Epidermal melanocyte (primary cell): ENCODE data around the gene VEGFA.

Experiments
- DNase-seq: peaks from one replicate; pipeline ENCODE4 v3.0.0; 2011; ENCODE audit warnings: low spot score; ENCODE audit not compliant: insufficient read length

VEGFA gene

DNA sequence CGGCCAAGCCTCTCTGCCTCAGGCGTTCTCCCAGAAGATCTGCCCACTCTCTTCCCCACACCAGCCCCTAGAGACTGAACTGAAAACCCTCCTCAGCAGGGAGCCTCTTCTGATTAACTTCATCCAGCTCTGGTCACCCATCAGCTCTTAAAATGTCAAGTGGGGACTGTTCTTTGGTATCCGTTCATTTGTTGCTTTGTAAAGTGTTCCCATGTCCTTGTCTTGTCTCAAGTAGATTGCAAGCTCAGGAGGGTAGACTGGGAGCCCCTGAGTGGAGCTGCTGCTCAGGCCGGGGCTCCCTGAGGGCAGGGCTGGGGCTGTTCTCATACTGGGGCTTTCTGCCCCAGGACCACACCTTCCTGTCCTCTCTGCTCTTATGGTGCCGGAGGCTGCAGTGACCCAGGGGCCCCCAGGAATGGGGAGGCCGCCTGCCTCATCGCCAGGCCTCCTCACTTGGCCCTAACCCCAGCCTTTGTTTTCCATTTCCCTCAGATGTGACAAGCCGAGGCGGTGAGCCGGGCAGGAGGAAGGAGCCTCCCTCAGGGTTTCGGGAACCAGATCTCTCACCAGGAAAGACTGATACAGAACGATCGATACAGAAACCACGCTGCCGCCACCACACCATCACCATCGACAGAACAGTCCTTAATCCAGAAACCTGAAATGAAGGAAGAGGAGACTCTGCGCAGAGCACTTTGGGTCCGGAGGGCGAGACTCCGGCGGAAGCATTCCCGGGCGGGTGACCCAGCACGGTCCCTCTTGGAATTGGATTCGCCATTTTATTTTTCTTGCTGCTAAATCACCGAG is 14.2 kb downstream of the VEGFA start:
- no peak for DNase-seq

- no peak for DNase-seq
Observed at GRCh38 chr6:43785220-43785752, 15.3 kb downstream of the VEGFA start.

DNA sequence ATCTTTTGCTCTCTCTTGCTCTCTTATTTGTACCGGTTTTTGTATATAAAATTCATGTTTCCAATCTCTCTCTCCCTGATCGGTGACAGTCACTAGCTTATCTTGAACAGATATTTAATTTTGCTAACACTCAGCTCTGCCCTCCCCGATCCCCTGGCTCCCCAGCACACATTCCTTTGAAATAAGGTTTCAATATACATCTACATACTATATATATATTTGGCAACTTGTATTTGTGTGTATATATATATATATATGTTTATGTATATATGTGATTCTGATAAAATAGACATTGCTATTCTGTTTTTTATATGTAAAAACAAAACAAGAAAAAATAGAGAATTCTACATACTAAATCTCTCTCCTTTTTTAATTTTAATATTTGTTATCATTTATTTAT is 15.9 kb downstream of the VEGFA start:
- no peak for DNase-seq

DNA sequence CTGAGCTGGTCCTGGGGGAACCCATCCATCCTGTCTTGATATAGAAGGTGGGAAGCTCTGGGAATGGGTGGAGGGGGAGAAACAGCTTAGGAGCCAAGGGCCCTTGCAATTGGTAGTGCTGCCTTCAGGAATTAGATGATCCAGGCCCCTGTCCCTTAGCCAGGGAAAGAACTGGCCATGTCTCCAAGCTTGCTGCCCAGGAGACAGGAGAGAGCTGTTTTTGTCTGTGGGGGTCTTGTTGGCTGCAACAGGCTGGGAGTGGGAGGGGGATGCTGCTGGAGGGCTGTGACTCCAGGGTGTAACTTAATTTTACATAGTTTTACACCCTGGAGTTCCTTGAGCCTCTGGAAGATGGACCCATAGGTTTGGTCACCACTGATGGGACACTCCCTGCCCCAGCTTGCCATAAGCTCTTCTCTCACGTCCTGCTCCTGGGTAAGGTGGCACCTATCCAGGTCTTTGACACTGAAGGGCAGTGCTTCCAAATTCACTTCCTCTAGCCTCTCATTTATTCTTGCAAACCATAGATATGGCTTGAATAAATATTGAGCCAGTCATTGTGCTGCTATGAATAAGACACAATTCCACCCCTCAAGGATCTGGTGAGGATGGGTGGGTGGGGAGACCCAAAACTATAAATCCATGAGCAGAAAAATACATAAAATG is 16.8 kb downstream of the VEGFA start:
- no peak for DNase-seq

DNA sequence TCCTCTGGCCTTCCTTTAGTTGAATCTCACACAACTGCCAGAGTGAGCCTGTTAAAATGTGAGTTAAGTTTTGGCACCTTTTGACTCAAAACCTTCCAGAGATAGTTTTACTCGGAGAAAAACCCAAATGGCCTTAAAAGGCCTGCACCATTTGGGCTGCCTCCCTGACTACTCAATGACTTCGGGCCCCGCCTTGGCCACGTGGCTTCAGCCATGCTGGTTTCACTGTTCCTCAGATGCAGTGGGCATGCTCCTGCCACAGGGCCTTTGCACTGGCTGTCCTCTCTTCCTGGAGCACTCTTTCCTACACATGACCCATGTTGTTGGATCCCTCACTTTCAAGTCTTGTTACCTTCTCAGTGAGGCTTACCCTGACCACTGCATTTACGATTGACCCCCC is 18.3 kb downstream of the VEGFA start:
- no peak for DNase-seq

GRCh38 chr6:43789447-43789846 is 19.4 kb downstream of the VEGFA start:
- no peak for DNase-seq

- DNase-seq = peak; percentile 52
Observed at GRCh38 chr6:43790031-43790430, 20.0 kb downstream of the VEGFA start.

GRCh38 chr6:43791745-43792422 is 21.9 kb downstream of the VEGFA start:
- DNase-seq = no peak

- DNase-seq = no peak
Observed at GRCh38 chr6:43793154-43793874, 23.3 kb downstream of the VEGFA start.

DNA sequence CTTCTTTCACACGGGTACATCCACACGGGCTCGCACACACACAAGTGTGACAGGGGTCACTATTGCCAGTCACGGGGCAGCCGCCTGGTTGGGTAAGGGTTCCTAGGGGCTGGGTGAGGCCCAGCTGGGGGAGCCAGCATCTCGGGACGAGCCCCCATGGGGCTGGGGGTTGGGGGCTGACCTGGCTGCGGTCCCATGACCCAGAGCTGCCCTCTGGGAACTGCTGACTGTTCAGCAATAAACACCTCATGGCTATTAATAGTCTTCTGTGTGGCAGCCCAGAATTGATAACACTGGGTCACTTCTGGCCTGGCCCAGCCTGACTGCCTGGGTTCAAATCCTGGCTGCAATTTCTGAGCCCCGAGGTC is 23.8 kb downstream of the VEGFA start:
- no peak for DNase-seq

GRCh38 chr6:43795421-43795820 is 25.4 kb downstream of the VEGFA start:
- DNase-seq = no peak

DNA sequence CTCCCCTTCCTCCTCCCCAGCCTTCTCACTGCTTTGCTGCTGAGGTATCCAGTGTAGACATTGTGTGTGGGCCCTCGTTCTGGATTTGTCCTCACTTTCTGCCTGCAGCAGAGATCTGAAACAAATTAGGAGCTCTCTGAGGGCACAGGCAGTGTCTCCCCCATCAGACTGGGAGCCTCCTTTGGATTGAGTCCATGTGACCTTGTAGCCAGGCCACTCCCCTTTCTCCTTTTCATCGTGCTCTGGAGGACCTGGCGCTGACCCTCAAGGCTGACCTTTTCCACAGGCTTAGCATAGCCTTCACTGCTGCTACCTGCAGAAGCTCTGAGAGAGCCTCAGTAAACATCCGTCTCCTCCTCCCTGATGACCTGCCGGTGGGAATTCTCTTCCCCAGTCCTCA is 26.2 kb downstream of the VEGFA start:
- DNase-seq = no peak

DNA sequence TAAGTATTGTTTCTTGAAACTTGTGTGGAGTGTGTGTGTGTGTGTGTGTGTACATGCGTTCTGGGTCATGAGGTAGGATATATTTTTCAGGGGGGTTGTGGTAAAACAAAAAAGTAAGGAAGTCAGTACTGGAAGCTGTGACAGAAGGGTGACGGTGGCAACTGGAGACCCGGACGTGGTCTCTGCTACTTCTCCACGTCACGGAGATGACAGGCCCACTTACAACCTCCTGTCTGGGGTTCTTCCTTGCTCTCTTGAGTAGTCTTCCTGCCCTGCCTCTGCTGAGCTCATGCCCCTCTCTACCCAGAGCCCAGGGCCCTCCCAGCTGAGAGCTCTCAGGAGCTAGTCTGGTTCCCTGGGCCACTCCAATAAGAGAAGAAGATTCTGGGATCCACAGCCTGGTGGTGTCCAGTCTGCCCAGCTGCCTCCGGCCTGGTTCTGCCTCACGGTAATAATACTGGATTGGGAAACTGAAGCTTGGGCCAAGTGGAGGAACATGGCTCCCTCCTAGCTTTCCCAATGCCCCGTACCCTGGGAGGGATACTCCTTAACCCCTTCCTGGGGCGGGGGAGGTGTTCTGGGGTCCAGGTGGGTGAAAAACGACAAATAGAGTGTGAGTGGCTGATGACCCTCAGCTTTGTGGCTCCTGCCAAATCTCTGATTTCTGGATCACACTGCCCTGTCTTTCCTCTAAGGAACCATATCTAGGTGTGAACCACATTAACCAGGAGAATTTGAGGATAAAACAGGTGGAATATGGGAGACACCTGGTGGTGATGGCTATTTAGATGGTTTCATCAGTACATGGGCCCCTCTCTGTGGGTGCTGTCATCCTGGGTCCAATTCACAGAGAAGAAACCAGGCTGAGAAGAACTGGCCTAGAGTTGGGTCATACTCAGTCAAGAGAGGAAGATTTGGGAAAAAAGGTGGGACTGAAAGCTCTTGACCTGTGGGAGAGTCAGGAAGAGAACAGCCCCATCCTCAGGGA is 27.2 kb downstream of the VEGFA start:
- DNase-seq = no peak

DNA sequence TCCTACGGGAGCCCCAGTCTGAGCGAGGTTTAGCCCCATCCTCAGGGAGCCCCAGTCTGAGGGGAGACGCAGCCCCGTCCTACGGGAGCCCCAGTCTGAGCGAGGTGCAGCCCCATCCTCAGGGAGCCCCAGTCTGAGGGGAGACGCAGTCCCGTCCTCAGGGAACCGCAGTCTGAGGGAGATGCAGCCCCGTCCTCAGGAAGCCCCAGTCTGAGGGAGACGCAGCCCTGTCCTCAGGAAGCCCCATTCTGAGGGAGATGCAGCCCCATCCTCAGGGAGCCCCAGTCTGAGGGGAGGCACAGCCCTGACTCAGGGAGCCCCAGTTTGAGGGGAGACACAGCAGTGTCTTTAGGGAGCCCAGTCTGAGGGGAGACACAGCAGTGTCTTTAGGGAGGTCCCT is 27.9 kb downstream of the VEGFA start:
- no peak for DNase-seq

DNA sequence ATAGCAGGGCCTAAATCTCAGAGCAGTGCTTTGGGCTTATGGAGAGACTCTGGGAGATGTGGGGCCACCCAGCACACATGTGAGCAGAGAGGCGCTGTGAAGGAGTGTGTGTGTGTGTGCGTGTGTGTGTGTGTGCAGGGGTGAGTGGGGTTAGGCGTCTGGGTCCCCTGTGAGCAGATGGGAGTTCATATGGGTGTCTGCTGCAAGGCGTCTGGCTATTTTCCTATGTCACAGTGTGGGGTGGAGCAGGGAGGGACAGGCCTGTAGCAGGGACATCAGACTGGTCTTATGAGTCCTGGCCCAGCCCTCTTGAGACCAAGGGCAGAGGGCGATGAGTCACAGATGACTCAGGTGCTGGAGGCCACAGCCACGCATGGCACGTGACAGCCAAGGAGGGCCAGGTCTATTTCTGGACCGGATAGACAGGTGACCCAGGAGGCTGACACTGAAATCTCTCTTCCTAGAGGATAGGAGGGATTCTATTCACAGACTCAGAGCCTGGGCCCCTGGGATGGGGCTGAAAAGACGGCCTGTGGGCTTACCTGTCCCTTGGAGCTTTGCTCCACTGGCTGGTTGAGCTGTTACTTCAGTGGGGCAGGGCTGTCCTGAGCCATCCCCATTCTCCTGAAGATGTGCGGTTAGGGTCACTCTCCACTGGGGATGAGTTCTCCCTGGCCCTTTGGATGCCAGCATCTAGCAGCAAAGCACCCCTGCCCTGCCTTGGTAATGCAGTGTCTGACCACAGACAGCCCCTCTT is 28.9 kb downstream of the VEGFA start:
- no peak for DNase-seq

DNA sequence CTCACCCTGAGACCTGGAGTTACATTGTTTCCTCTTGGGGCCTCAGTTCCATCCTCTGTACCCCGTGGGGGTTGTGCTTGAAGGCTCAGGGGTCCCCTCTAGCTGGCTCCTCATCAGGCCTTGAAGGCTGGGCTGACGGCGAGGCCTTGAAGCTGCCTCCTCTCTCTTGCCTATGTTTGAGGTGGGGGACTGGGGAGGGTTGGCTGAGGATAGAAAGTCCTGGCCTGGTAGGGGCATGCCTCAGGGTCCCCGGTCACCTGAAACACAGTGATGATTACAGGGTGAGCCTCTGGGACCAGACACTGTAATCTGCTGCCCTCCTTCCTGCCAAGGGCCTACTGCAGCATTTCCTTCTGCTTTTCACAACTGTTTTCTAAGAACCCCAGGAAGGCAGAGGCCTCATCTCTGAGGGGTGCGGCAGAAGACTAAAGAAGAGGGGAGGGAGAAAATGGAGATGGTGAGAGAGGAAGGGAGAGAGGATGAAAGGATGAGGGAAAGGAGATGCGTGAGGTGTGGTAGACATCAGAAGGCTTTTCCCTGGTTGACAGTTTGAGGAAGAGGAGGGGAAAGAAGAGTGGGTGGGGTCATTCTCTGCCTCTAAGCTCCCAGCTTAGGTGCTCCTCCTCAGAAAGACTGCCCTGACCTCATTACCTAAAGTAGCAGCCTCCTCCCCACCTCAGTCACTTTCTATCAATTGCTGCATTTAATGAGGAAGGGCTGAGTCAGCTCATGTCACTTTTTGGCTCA is 29.7 kb downstream of the VEGFA start:
- DNase-seq = no peak

DNA sequence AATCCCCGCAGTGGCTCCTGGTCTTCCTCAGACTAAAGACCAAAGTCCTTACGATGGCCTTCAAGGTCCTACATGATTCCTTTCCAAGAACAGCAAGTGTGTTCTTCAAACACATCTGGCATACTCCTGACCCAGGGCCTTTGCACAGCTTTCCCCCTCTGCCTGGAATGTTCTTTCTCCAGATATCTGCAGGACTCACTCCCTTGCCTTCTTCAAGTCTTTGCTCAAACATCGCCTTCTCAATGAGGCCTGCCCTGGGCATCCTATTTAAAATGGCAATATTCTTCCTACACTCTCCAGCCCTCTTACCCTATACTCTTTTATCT is 30.2 kb downstream of the VEGFA start:
- no peak for DNase-seq

DNA sequence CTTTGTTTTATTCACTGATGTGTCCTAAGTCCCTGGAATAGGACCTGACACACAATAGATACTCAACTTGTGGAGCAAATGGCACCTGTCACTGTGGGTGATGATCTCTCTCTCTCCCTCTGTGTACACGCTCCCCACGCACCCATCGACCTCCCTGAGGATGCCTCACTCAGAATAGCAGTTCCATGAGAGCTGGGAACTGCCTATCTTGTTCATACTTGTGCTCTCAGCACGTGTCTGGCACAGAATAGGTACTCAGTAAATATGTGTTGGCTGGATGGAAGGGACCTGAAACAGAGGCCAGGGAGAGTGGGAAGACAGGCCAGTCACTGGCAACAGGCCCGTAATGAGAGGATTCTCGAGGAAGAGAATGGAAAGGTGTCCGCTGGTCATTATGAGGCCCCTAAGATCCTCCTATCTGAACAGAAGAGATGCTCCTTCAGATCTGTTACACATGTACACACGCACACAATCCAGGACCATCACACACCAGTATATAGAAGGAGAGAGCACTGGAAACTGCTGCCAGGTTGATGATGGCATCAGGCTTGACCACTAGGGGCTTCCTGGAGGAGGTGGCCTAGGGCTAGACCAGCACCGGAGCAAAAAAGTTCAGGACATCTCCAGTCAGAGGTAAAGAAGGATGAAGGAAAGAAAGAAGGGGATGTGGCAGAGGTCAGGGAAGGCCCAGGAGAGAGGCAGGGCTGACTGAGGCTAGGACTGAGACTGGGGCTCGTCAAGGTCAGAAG is 30.9 kb downstream of the VEGFA start:
- DNase-seq = no peak
